Esophagus muscularis mucosa (tissue), 4 donors: ENCODE results near the gene ZBTB37. TPM values are rescaled to one million over a fixed set of nuclear protein-coding genes. Genes with fewer than 3 reads are reported as not detected.

Experiments used
- DNase-seq: peaks from one replicate; pipeline ENCODE4 v3.0.0-alpha.2; 2017; ENCODE audit errors: extremely low spot score
- H3K27ac ChIP-seq, 4 donors: fragments of 200-600 bp; sonication (generic); replicated peaks in 1 of 4; 1 replicate in 3 of 4; 2 replicates in 1 of 4; pipeline ENCODE4 v1.5.1; 2016 to 2019; ENCODE audit warnings: mild to moderate bottlenecking in 1 of 4
- H3K27me3 ChIP-seq, 4 donors: fragments of 200-600 bp; sonication (generic); one replicate each; pipeline versions ENCODE4 v1.5.1 to v1.6.0; 2016 to 2019
- H3K36me3 ChIP-seq, 4 donors: fragments of 200-600 bp; sonication (generic); one replicate each; pipeline ENCODE4 v1.5.1; 2016 to 2019
- H3K4me1 ChIP-seq, 4 donors: fragments of 200-600 bp; sonication (generic); one replicate each; pipeline ENCODE4 v1.5.1; 2016 to 2019
- H3K4me3 ChIP-seq, 4 donors: fragments of 200-600 bp; sonication (generic); 1 replicate in 2 of 4; 2 replicates in 2 of 4; pipeline ENCODE4 v1.5.1; 2016 to 2019; ENCODE audit warnings: mild to moderate bottlenecking in 4 of 4, moderate library complexity in 1 of 4
- H3K9me3 ChIP-seq, 4 donors: fragments of 200-600 bp; sonication (generic); 1 replicate in 3 of 4; 2 replicates in 1 of 4; pipeline ENCODE4 v1.5.1; 2016 to 2019
- EP300 ChIP-seq: sonication (generic); formaldehyde crosslinking; IDR thresholded peaks from one replicate; pipeline ENCODE4 v1.6.1; 2017; ENCODE audit warnings: antibody characterized with exemption
- POLR2A ChIP-seq: fragments of 450-650 bp; IDR thresholded peaks from one replicate; pipeline ENCODE4 v1.6.1; 2017; ENCODE audit warnings: antibody characterized with exemption, moderate library complexity, mild to moderate bottlenecking, low read depth
- POLR2AphosphoS5 ChIP-seq, 2 donors: sonication (generic); formaldehyde crosslinking; IDR thresholded peaks; one replicate each; pipeline ENCODE4 v1.6.1; 2017; ENCODE audit warnings: antibody characterized with exemption in 2 of 2
- WGBS: methylation state at CpG from one replicate; pipeline ENCODE4 v1.1.5; 2018; 5-methylcytosine and 5-hydroxymethylcytosine counted together
- intact Hi-C: fragments of 100-400 bp; cut with DNase I; formaldehyde crosslinking; loops from one replicate; pipeline ENCODE4 v1.15.1; 2023
- total RNA-seq, 4 donors: library from RNA; depleted of rRNA; stranded (reverse); fragments of >200 nt; gene quantifications; one replicate each; pipeline versions ENCODE4 v1.1.0 to v1.2.1, GENCODE V29; 2016
- TF ChIP-seq, protein P1 (sequence below), 3 experiments: fragments of 200-600 bp in 2 of 3; fragments of 450-650 bp in 1 of 3; sonication (generic) in 2 of 3; IDR thresholded peaks; one replicate each; pipeline ENCODE4 v1.5.1; 2017 to 2019; ENCODE audit warnings: antibody characterized with exemption in 3 of 3, mild to moderate bottlenecking in 2 of 3, moderate library complexity in 1 of 3

Gene ZBTB37
- total RNA-seq, 4 donors from 2014 or later, result 6.1 to 9.3 (median 7.0) TPM

DNA sequence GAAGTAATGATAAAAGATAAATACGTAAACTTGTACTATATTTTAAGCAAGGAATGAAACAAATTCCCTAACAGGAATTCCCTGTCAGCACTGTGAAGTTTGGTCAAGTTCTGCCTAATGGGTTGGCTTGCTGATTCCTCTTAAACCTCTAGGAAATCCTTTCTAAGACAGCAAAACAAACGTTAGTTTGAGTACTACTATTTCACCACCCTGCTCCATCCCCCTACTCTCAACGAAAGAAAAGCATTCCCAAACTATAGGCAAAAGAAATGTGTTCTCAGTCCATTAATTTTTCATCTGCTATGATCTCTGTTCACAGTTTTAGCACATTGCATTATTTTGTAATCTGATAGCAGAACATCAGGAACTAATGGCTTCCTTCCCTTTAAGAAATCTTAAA is 32.8 kb downstream of the ZBTB37 start:
- 74% methylated on average over 3 of the region's 3 CpGs for WGBS
- DNase-seq, result no peak
- no peak overlapping the region for H3K4me3 ChIP-seq
- TF ChIP-seq EP300 (no peak), POLR2AphosphoS5 (IDR thresholded peaks at IDR 0.05) (no peak), POLR2A (no peak)
- TF ChIP-seq, protein P1, sequence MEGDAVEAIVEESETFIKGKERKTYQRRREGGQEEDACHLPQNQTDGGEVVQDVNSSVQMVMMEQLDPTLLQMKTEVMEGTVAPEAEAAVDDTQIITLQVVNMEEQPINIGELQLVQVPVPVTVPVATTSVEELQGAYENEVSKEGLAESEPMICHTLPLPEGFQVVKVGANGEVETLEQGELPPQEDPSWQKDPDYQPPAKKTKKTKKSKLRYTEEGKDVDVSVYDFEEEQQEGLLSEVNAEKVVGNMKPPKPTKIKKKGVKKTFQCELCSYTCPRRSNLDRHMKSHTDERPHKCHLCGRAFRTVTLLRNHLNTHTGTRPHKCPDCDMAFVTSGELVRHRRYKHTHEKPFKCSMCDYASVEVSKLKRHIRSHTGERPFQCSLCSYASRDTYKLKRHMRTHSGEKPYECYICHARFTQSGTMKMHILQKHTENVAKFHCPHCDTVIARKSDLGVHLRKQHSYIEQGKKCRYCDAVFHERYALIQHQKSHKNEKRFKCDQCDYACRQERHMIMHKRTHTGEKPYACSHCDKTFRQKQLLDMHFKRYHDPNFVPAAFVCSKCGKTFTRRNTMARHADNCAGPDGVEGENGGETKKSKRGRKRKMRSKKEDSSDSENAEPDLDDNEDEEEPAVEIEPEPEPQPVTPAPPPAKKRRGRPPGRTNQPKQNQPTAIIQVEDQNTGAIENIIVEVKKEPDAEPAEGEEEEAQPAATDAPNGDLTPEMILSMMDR (IDR thresholded peaks at IDR 0.05), result no peak
- intact Hi-C loops, result no loop called here
- H3K36me3 ChIP-seq, result no peaks in the 10 kb centered on the region
- H3K4me1 ChIP-seq, result no peaks in the 10 kb centered on the region
- no peaks in the 10 kb centered on the region for H3K27me3 ChIP-seq
- H3K27ac ChIP-seq, result no peak overlapping the region
- no peaks in the 10 kb centered on the region for H3K9me3 ChIP-seq

DNA sequence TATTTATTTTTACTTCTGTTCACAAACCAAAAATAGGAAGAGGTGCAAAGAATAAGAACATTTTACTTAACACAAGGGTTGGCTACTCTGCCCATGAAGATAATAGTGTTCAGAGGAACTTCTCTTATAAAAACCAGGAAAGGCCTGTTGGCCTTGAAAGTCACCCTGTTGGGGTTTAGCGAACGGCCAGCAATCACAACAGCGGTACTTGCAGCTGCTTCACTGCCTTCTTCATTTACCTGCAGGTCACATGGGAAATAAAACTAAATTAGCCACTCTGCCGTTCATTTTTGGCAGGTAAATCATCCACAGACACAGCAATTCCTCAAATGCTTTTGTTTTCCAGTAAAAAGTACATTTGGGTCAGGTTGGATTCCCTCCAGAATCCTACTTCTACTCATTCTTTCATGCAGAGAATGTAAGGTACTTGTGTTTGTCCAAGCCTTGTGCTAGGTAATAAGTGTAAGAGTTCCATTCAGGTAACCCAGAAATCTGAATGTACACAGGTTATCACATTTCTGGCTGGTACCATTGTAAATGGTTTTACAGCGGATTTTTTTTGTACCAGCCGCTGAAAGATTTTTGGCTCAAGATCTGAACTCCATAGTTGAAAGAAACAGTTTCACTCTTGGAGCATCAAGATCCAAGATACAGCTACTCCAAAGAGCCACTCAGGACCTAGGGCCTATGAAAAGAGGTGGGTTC is 35.8 kb downstream of the ZBTB37 start:
- WGBS, result 81% methylated on average over 6 of the region's 6 CpGs
- Histone ChIP-seq H3K4me3 (no peak overlapping the region), H3K36me3 (no peaks in the 10 kb centered on the region), H3K4me1 (no peaks in the 10 kb centered on the region), H3K27ac (no peak overlapping the region), H3K9me3 (no peaks in the 10 kb centered on the region), H3K27me3 (no peaks in the 10 kb centered on the region)
- no peak for TF ChIP-seq POLR2AphosphoS5 (IDR thresholded peaks at IDR 0.05)
- no peak for DNase-seq
- intact Hi-C loops, result no loop called here

DNA sequence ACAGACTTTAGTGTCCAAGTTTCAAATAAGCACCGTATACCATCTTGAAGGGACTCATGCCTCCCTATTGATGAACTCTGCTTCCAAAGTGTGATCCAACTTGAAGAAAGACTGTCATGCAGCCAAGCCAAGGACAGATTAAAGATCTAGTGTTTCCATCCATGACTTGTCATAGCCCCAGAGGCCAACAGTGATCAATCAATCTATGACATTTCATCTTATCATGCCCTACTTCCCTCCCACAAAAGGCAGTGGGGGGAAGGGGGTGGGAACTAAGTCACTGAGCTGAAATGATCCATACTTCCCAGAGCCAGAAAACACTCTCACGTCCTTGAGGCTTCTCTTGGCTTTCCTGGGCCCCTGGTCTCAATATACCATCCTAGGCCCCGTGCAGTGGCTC is 44.9 kb downstream of the ZBTB37 start:
- H3K4me1 ChIP-seq, result no peaks in the 10 kb centered on the region
- H3K27ac ChIP-seq, result no peak overlapping the region
- H3K9me3 ChIP-seq, result no peaks in the 10 kb centered on the region
- H3K36me3 ChIP-seq, result peaks cover 0 to 6% (median 0%) of the 10 kb centered on the region in 4 donors
- no peaks in the 10 kb centered on the region for H3K27me3 ChIP-seq
- no peak for TF ChIP-seq POLR2AphosphoS5 (IDR thresholded peaks at IDR 0.05)
- TF ChIP-seq, protein P1 (IDR thresholded peaks at IDR 0.05), result no peak
- no peak for TF ChIP-seq POLR2A
- TF ChIP-seq EP300, result no peak
- no peak for DNase-seq
- intact Hi-C loops, result no loop called here
- no peak overlapping the region for H3K4me3 ChIP-seq
- WGBS, result 83% methylated on average over 3 of the region's 3 CpGs

DNA sequence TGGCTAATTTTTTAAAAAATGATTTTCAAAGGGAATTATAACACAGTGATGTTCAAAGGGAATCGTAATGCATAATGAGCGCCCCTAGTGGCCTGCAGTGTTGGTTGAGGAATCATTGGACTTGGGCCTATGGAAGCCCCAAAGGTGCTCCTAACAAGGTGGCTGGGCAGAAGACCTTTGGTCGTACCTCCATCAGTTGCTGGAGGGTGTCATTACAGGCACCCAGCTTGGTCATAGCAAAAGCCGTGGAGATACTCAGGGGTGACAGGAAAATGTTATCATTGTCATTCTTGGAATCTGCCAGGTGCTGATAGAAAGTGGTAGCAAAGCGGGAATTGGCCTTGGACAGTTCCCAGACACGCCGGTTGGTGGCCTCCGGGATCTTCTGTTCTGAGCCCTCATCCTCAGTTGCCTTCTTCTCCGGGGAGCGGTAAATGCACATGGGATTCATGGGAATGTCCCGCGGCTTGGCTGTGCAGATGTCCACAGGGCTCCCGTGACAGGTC is 46.2 kb downstream of the ZBTB37 start:
- H3K4me3 ChIP-seq, result no peak overlapping the region

DNA sequence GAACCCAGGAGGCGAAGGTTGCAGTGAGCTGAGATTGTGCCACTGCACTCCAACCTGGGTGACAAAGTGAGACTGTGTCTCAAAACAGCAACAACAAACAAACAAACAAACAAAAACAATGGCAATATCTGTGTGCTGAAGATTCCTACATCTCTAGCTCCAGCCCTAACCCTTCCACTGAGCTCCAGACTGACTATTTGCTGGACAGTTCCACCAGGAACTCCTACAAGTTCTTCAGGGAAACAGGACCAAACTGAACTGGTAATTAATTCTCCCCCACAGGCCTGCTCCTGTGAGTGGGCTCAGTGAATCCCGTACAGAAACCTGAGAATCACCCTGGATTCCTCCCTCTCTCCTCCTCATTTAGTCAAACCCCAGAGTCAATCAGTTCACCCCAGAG is 47.4 kb downstream of the ZBTB37 start:
- Histone ChIP-seq H3K27me3 (no peaks in the 10 kb centered on the region), H3K9me3 (no peaks in the 10 kb centered on the region), H3K27ac (no peak overlapping the region), H3K4me1 (no peaks in the 10 kb centered on the region), H3K4me3 (no peak overlapping the region), H3K36me3 (no peaks in the 10 kb centered on the region)
- 75% methylated on average over 2 of the region's 2 CpGs for WGBS
- TF ChIP-seq, protein P1 (IDR thresholded peaks at IDR 0.05), result no peak
- TF ChIP-seq POLR2AphosphoS5 (IDR thresholded peaks at IDR 0.05), result no peak
- no peak for TF ChIP-seq EP300
- no peak for TF ChIP-seq POLR2A
- DNase-seq, result no peak
- intact Hi-C loops, result no loop called here

More for the DNA sequence above, 46.2 kb downstream of the ZBTB37 start:
- H3K9me3 ChIP-seq, result no peaks in the 10 kb centered on the region
- DNase-seq, result no peak
- TF ChIP-seq, protein P1 (IDR thresholded peaks at IDR 0.05), result peak in 1 of 3 experiments; percentile 26
- TF ChIP-seq POLR2AphosphoS5 (IDR thresholded peaks at IDR 0.05), result no peak
- no peak for TF ChIP-seq POLR2A
- no peak for TF ChIP-seq EP300
- H3K27me3 ChIP-seq, result no peaks in the 10 kb centered on the region
- intact Hi-C loops, result no loop called here
- H3K36me3 ChIP-seq, result peaks cover 0 to 4% (median 0%) of the 10 kb centered on the region in 4 donors
- 87% methylated on average over 12 of the region's 13 CpGs for WGBS
- no peak overlapping the region for H3K27ac ChIP-seq
- H3K4me1 ChIP-seq, result no peaks in the 10 kb centered on the region
